Measurements from ENCODE around the gene DNAH3.
"Not testable (repeated sequence)": the region's sequence is repeated elsewhere in the genome, so short reads cannot be mapped to it uniquely, and the experiment has no call there.

DNAH3 gene

DNA sequence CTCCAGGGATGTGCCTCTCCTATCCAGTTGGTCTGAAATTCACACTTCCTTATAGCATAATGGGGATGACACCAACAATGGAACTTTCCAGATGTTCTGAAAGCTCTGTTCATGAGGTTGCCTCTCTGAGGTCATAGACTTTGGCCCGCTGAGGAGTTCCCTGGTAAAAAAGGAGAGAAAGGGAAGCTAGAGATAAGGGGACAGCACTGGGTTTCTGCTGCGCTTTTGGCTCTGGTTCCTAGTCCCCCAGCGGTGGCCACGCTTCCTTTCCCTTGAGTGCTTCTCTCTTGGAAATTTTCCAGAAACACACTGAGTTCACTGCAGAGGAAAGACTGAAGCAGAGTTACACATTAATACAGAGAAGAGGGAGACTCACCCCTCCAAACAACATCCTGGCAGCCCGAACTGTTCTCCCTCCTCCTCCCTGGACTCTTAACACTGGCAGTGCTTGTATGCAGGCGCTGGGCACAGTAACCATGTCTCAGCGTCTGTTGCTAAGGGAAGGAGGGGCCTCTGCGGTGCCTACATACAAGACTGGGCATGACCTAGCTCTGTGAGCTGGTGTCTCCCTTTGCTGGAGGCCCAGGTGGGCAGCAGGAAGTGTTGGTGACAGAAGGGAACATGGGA, at the start of gene DNAH3:
Gene DNAH3 (minus strand): TSS at position 472 of the 627 bp plus-strand sequence. CDS start 527 bp downstream, outside the sequence.
- no peak for DNase-seq

- no peak for DNase-seq
Observed at GRCh38 chr16:21199607-21200218, 49.1 kb upstream of the DNAH3 start.

- no peak for DNase-seq
Observed at GRCh38 chr16:21197621-21198020, 47.0 kb upstream of the DNAH3 start.

DNA sequence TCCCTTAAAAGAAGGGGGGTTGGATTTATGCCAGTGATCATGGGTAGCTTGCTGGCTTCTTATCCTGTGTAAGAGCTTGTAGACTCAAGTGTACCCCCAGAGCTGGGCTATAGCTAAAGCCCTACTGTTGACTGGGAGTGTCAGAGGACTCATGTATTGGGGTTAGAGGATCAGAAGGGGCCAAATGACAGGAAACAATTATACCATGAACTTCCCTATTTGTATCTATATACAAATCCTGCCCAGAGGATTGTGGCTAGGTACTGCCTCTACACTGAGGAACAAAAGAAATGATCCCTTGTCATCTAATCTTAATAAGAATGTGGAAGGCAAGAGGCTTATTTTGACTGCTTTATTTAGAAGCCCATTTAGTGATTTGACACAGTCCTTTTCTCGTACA, 46.5 kb upstream of the DNAH3 start:
- DNase-seq, result no peak

GRCh38 chr16:21195330-21195729, 44.7 kb upstream of the DNAH3 start:
- not testable (repeated sequence) for DNase-seq

DNA sequence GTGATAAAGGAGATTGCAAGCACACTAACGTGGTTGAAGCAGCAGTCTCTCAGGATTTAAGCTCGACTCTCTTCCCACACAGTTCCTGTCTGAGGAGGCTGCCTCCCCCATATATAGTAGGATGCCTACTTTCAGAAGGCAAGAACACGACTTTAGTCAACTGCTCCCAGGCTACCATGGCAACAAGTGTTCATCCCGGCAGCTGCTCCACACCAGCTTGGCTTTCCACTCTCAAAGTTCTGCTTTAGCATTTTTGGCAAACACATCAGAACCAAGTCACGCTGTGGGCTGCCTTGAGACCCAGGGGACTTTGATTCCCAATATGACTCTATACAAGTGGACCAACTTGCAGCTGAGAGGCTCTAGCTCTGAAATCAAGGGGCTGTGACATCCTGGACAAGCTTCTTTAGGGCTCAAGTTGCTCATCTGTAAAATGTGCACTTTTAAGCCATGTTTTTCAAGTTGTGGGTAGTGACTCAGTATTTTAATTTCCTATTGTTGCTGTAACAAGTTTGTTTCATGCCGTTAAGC, 44.2 kb upstream of the DNAH3 start:
- DNase-seq, result no peak

DNA sequence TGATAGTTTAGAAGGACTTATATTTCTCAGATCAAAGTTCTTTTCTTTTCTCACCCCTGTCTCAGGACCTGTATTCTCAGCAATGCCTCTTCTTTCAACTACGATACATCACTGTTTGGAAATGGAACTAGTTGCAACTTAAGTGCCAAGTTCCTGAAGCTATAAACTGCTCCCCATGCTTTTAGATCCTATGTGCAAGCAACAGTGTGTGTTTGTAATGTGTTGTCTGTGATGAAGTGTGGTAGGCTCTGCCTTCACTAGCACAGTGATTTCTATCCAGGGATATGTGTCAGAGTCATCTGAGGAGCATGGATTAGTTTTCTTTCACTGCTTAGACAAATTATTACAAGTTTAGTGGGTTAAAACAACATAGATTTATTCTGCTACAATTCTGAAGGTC, 42.3 kb upstream of the DNAH3 start:
- DNase-seq, result no peak

DNA sequence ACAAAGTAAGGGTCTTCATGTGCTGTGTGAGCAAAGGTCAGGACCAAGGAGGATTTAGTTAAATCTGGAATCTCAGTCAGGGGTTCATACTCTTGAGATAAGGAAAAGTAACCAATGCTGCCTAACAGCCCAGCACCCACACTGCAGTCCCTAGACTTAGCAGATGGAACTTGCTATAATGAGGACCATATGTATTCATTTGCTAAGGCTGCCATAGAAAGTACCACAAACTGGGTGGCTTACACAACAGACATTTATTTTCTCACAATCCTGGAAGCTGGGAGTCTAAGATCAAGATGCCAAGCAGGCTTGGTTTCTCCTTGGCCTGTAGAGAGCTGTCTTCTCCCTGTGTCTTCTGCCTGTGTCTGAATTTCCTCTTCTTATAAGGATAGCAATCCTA, 40.0 kb upstream of the DNAH3 start:
- DNase-seq, result no peak

DNA sequence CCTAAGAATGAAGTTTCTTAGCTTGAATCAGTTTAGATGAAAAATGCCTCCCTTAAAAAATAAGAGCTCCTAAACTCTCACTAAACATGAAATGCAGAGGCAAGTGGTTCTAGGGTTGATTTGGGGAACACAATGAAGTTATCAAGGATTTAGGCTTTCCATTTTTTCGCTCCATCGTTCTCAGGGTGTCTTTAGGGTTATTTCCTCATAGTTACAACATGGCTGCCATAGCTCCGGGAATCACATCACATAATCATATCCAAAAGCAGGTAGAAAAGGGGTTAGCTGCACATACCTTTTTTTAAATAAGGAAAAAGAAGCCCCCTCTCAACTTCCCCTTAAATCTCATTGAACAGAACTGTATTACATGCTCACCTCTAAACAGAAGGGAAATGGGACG, 39.4 kb upstream of the DNAH3 start:
- no peak for DNase-seq

GRCh38 chr16:21189311-21189710, 38.7 kb upstream of the DNAH3 start:
- DNase-seq, result no peak

- DNase-seq, result no peak
Observed at GRCh38 chr16:21186326-21186691, 35.7 kb upstream of the DNAH3 start.

DNA sequence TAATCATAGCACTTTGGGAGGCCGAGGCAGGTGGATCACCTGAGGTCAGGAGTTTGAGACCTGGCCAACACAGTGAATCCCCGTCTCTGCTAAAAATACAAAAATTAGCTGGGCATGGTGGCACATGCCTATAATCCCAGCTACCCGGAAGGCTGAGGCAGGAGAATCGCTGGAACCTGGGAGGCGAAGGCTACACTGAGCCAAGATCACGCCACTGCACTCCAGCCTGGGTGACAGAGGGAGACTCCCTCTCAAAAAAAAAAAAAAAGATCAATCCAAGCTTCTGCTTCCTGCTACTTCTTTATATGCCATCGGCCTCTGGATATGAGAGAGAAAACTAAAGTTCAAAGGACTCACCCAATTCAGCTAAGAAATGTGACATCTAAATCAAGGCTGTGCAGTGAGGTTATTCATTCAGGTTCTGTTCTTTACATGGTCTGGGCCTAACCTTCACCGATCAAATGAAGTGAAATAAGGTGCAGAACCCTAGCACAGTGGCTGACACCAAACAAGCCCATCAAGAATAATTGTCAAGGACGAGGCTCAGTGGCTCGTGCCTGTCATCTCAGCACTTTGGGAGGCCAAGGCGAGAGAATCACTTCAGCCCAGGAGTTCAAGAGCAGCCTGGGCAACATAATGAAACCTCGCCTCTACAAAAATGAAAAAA, 35.1 kb upstream of the DNAH3 start:
- no peak for DNase-seq

- DNase-seq, result peak; percentile 38
Observed at GRCh38 chr16:21184834-21185233, 34.2 kb upstream of the DNAH3 start.

DNA sequence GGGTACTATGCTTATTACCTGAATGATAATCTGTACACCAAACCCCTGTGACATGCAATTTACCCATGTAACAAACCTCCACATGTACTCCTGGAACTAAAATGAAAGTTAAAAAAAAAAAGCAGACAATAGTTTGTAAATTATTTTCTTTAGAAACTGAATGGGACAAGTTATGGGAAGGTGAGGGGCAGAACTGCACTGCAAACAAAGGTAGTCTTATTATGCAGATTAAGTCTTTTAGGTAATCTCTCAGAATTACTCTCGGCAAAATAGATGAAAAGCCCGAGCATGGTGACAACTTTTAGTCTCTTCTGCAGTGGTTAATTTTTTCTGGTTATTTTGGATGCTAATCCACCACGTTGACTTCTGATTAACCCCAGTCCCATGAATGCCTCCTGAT, 33.3 kb upstream of the DNAH3 start:
- no peak for DNase-seq

GRCh38 chr16:21179983-21180365, 29.3 kb upstream of the DNAH3 start:
- DNase-seq, result no peak

GRCh38 chr16:21179126-21179982, 28.7 kb upstream of the DNAH3 start:
- DNase-seq, result no peak

- no peak for DNase-seq
Observed at GRCh38 chr16:21175397-21175796, 24.8 kb upstream of the DNAH3 start.

- DNase-seq, result no peak
Observed at GRCh38 chr16:21172650-21173049, 22.0 kb upstream of the DNAH3 start.

DNA sequence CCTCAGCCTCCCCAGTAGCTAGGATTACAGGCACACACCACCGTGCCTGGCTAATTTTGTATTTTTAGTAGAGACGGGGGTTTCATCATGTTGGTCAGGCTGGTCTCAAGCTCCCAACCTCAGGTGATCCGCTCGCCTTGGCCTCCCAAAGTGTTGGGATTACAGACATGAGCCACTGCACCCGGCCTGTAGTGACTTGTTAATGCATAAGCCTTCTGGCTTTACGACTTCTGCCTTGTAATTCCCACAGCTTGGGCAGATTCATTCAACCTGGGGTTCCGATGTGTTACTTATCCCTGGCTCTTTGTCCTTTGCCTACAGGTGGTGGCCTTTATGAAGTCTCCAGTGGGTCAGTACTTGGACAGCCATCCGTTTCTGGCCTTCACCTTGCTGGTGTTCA, 19.5 kb upstream of the DNAH3 start:
- not testable (repeated sequence) for DNase-seq

- no peak for DNase-seq
Observed at GRCh38 chr16:21169249-21169981, 18.8 kb upstream of the DNAH3 start.

DNA sequence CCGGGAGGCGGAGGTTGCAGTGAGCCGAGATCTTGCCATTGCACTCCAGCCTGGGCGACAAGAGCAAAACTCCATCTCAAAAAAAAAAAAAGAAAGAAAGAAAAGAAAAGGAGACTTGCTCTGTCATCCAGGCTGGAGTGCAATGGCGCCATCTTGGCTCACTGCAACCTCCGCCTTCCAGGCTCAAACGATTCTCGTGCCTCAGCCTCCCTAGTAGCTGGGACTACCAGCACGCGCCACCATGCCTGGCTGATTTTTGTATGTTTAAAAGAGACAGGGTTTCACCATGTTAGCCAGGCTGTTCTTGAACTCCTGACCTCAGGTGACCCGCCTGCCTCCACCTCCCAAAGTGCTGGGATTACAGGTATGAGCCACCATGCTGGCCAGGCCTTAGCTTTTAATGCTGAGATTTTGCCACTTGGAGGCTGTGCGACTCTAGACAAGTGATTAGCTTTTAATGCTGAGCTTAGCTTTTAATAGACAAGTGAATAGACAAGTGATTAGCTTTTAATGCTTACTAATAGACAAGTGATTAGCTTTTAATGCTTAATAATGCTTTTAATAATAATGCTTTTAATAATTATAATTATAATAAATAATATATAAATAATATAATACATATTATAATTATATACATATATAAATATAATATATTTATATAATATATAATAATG, 17.4 kb upstream of the DNAH3 start:
- peak; percentile 20 for DNase-seq

GRCh38 chr16:21167360-21167759, 16.7 kb upstream of the DNAH3 start:
- no peak for DNase-seq
